GM21423 (cell line): Measurements from ENCODE around the gene SLC25A51.
"Not testable (repeated sequence)": the region's sequence is repeated elsewhere in the genome, so short reads cannot be mapped to it uniquely, and the experiment has no call there.

Source experiments
- ATAC-seq: cut with Tn5 transposase; IDR thresholded peaks from one replicate; pipeline ENCODE4 v1.9.1; 2021; ENCODE audit warnings: mild to moderate bottlenecking, moderate library complexity; ENCODE audit not compliant: unreplicated experiment

SLC25A51 gene

GRCh38 chr9:37905776-37906175 lies 1.8 kb upstream of the SLC25A51 start:
- no peak for ATAC-seq

DNA sequence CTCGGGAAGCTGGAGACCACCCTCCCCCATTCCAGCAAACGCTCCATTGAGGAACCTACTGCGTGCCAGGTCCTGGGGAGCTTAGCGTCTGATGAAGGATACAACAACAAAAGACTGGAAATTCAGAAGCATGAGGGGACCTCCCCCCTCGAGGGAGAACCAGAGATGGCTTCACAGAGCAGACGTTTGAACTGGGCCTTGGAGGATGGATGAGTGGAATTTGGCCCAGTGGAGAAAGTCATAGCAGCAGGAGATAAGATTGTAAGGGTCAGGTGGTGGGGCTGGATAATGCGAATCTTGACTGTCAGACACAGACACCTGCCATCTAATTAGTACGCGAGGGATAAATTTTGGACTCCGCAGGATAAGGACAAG lies 1.2 kb upstream of the SLC25A51 start:
- no peak for ATAC-seq

DNA sequence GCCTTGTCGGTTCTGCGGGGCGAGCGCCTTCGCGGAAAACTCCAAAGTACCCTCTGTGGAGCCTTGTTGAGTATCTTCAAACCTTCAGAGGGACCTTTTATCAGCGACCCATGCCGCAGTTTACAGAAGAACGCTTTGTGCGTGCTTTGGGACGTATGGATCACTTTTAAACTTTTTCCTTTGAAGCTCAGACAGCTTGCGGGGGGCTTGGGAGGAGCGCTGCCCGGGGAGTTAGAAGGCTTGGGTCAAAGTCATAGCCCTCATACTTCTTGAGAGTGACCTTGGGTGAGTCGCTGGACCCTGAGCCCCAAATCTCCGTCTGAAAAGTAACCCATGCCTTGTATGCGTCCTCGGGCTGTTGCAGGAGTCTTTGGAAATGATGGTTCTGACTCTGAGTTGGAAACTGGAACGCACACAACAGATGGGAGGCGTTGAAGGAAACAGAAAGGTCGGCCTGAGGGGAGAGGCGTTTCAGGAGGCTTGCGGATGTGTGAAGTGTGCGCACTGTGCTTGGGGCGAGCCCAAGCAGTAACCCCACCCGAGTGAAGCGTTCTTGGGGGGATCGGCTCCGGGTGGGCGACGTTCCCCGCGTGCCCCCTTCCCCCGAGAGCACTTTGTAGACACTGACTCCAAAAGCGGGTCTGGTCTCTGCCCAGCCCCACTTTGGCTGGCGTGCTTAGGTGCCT lies 661 bp upstream of the SLC25A51 start:
- ATAC-seq, result no peak

- ATAC-seq, result peak; percentile 5
These were observed 906 bp downstream of the SLC25A51 start for GRCh38 chr9:37902796-37903646.

DNA sequence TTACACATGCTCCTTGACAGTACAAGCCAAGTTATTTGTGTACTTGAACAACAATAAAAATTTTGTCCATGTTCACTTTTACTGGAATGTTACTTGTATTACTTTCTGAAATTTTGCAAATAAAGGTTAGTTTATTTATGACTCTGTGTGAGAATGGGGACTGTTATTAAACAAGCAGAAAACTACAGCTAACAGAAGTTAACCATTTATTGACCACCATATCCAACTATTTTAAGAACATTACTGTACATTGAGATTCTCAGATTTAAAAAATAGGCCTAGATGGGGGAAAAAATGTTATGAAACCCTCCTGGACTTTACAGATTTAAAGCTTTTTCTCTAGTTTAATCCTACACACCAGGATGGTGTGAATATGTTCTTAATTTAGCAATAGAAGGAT lies 1.8 kb downstream of the SLC25A51 start:
- no peak for ATAC-seq

GRCh38 chr9:37899041-37899440 lies 4.9 kb downstream of the SLC25A51 start:
- no peak for ATAC-seq

GRCh38 chr9:37897665-37898064 lies 6.3 kb downstream of the SLC25A51 start:
- no peak for ATAC-seq

GRCh38 chr9:37892063-37892462 lies 11.9 kb downstream of the SLC25A51 start:
- no peak for ATAC-seq

- not testable (repeated sequence) for ATAC-seq
These were observed 12.9 kb downstream of the SLC25A51 start for GRCh38 chr9:37891042-37891441.

GRCh38 chr9:37889536-37889935 lies 14.4 kb downstream of the SLC25A51 start:
- ATAC-seq, result no peak

- not testable (repeated sequence) for ATAC-seq
These were observed 15.8 kb downstream of the SLC25A51 start for GRCh38 chr9:37887977-37888583.

DNA sequence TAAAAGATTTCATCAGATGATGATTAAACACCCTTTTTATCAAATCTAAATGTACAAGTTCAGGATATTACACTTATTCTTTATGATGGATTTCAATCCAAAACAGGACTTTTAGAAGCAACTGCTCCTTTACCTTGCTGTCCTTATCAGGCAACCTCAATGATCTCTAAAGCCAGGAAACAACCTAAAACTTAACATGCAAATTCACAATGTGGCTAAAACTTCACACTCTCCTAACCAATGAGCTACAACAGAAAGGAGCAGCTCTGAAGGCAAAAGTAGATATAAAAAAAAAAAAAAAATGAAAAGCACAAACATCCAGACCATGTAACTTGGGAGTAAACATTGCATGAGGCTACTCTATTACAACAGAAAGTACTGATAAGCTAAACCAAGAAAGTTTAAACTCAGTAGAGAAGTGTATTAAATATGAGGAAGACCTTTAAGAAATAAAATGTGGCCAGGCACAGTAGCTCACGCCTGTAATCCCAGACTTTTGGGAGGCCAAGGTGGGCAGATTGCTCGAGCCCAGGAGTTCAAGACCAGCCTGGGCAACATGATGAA lies 22.9 kb downstream of the SLC25A51 start:
- ATAC-seq, result no peak

DNA sequence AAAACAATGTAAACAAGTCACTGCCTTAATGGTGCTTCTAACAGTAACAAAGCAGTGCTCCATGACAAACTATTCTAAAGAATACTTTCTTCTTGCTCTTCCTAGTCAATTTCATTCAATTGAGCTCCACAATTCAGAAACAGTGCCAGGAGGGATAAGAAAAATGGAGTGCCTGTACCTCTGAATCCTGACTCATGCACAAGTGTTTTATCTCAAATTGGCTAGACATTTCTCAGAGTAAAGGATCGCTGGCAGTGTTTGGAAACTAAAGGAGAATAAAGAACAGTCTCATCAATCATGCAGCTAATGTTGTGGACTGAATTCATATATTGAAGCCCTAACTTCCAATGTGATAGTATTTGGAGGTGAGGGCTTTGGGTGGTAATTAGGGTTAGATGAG lies 27.6 kb downstream of the SLC25A51 start:
- ATAC-seq, result no peak

DNA sequence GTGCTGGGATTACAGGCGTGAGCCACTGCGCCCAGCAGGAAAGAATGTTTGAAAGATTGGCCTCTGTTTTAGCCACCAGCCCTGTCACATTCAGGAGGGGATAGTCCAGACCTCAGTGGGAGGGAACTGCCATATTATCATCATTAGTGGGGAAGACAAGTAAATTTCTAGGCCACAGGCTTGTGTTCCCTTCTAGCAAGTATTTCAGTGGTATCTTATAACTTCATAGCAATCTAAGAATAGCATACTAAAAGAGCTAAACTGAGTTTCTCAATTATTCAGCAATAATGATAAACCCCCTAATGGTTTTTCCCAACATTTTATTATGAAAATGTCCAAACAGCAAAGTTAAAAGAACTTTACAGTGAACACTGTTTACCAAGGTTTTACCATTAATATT lies 30.0 kb downstream of the SLC25A51 start:
- no peak for ATAC-seq

DNA sequence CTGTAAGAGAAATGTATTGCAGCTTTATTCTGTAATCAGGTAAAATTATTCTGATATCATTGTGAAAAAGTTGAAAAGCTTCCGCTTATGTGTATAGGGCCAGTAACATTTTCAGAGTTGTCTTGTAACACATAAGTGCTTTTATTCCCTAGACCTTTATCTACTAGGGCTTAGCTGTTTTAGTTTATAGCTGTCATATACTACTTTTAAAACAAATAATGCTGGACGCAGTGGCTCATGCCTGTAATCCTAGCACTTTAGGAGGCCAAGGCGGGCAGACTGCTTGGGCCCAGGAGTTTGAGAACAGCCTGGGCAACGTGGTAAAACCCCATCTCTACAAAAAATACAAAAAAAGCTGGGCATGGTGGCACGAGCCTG lies 33.1 kb downstream of the SLC25A51 start:
- ATAC-seq, result no peak

DNA sequence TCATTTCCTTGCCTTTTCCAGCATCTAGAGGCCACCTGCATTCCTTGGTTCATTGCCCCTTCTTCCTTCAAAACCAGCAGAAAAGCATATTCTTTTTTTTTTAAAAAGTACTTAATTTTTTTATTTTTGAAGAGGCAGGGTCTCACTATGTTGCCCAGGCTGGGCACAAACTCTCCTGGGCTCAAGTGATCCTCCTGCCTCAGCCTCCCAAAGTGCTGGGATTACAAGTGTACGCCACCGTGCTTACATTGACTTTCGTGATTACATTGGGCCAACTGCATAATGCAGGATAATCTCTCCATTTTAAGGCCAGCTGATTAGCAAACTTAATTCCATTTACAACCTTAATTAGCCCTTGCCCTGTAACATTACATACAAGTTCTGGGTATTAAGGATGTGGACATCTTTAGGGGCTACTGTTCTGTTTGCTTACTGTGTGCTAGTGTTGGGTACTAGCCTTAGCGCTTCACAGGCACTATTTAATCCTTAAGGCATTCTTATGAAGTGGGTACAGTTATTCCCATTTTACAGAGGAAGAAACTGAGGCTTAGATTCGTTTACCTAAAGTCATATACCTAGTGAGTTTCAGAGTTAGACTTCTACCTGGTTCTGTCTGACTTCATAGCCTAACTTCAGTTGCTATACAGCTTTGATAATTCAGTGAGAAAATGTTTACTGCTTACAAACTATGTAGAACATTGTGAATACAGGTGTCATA lies 33.7 kb downstream of the SLC25A51 start:
- ATAC-seq, result no peak

GRCh38 chr9:37862530-37862929 lies 41.4 kb downstream of the SLC25A51 start:
- ATAC-seq, result no peak

DNA sequence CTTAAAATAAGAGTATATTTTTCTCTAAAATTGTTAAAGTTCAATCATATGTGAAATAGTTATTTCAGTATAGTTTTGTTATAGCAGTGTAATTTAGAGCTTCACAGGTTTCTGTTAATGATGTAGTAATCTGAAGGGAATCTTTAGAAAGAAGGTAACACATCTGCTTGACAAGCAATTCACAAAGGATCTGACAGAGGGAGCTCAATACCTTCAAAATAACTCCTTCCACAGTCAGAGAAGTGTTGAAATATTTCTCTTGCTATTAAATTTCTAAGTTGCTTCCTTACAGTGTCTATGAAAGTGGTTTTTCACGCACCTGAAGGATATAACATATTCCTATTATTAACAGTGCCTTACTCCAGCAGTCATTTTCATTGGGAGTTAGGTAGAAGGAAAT lies 44.9 kb downstream of the SLC25A51 start:
- ATAC-seq, result no peak

DNA sequence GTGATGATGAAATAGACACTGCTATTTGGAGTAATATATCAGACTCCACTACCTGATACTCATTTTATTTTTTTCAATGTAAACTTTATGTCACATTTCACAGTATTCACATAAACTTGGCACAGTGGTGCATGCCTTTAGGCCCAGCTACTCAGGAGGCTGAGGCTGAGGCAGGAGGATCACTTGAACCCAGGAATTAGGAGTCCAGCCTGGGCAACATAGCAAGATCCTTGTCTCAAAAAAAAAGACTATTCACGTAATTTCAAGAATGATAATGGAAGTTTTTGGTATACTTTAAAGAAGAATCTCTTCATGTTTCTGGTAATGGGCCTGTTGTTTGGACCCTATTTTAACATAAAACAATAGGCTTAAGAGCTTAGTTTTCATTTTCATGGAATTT lies 47.4 kb downstream of the SLC25A51 start:
- no peak for ATAC-seq

DNA sequence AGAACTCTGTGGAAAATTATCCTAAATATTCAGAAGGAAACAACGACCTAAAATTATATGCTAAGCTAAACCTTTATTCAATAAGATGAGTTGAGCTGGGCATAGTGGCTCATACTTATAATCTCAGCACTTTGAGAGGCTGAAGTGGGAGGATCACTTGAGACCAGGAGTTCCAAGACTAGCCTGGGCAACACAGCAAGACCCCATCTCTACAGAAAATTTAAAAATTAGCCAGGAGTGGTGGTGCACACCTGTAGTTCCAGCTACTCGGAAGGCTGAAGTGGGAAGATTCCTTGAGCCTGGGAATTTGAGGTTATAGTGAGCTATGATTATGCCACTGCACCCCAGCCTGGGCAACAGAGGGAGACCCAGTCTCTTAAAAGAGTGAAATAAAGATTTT lies 51.7 kb downstream of the SLC25A51 start:
- no peak for ATAC-seq

- ATAC-seq, result no peak
These were observed 63.2 kb downstream of the SLC25A51 start for GRCh38 chr9:37840560-37841194.
